HepG2 (cell line): ENCODE data around the gene BTBD19. TPM values are rescaled to one million over a fixed set of nuclear protein-coding genes. Genes with fewer than 3 reads are reported as not detected.
"Not testable (repeated sequence)": the region's sequence is repeated elsewhere in the genome, so short reads cannot be mapped to it uniquely, and the experiment has no call there.

Experiments used
- ATAC-seq: fragments of 200-7000 bp; cut with Tn5 transposase; 3 replicates; pipeline ENCODE4 v1.9.1; 2020; ENCODE audit warnings: mild to moderate bottlenecking, moderate library complexity
- BruUV-seq: library from RNA; stranded (reverse); fragments of 400-500 nt; replicated peaks from 2 replicates; lab custom pipeline; 2021; lab: Mats Ljungman, UMichigan
- CTCF ChIA-PET: fragments of 300-600 bp; formaldehyde crosslinking; extraction: SDS; loops from one replicate; lab custom pipeline; 2021; ENCODE audit warnings: low total read pairs, inconsistent platforms, low intra/inter-chr PET ratio; lab: Yijun Ruan, JAX
- POLR2A ChIA-PET: fragments of 350-600 bp; sonication (Branson Sonifier 250); formaldehyde crosslinking; loops from one replicate; lab custom pipeline; 2020; ENCODE audit warnings: antibody characterized with exemption, inconsistent platforms; lab: Yijun Ruan, JAX
- DNase-seq: peaks from one replicate; pipeline ENCODE4 v3.0.0-alpha.2; 2015; ENCODE audit warnings: low spot score
- FAIRE-seq: peaks from 3 replicates; lab custom pipeline; 2011; peaks lifted over from hg19 to GRCh38; lab: Jason Lieb, UNC
- H2AFZ ChIP-seq: one replicate; pipeline ENCODE4 v1.6.1; 2011; ENCODE audit warnings: low read length, inconsistent platforms
- H3K27ac ChIP-seq: fragments of 300-600 bp; 3 replicates; pipeline ENCODE4 v1.8.0; 2011; ENCODE audit warnings: mixed run types, mild to moderate bottlenecking, mixed read lengths, low read length, inconsistent platforms; ENCODE audit not compliant: insufficient read depth; ENCODE audit errors: extremely low read length
- H3K27me3 ChIP-seq, 2 experiments: fragments of 200-600 bp in 1 of 2; 2 replicates in 1 of 2; 3 replicates in 1 of 2; pipeline versions ENCODE4 v1.6.0 to v1.8.0; 2011; ENCODE audit warnings: low read length in 2 of 2, mild to moderate bottlenecking in 2 of 2, moderate library complexity in 2 of 2, inconsistent platforms in 1 of 2; ENCODE audit not compliant: insufficient read depth in 2 of 2, control insufficient read depth in 1 of 2
- H3K36me3 ChIP-seq, 2 experiments: fragments of 200-600 bp in 1 of 2; replicated peaks in 1 of 2; 2 replicates in 1 of 2; 3 replicates in 1 of 2; pipeline versions ENCODE4 v1.5.1 to v1.8.0; 2011; ENCODE audit warnings: low read length in 2 of 2, inconsistent platforms in 1 of 2; ENCODE audit not compliant: insufficient read depth in 2 of 2, control insufficient read depth in 1 of 2
- H3K4me1 ChIP-seq: 2 replicates; pipeline ENCODE4 v1.5.1; 2012; ENCODE audit warnings: low read length, inconsistent platforms; ENCODE audit not compliant: insufficient read depth
- H3K4me2 ChIP-seq: 2 replicates; pipeline ENCODE4 v1.6.0; 2011; ENCODE audit warnings: low read depth, low read length, inconsistent platforms
- H3K4me3 ChIP-seq, 3 experiments: fragments of 200-600 bp in 1 of 3; sonication (generic), shearing (Covaris generic) in 1 of 3; replicated peaks in 1 of 3; 2 replicates each; pipeline ENCODE4 v1.5.1; 2011 to 2016; ENCODE audit warnings: low read length in 3 of 3, inconsistent platforms in 2 of 3, low read depth in 2 of 3, mild to moderate bottlenecking in 2 of 3, control low read depth in 1 of 3, mixed read lengths in 1 of 3; ENCODE audit not compliant: insufficient read depth in 1 of 3
- H3K79me2 ChIP-seq: one replicate; pipeline ENCODE4 v1.6.1; 2011; ENCODE audit warnings: low read length, inconsistent platforms; ENCODE audit not compliant: insufficient read depth
- H3K9ac ChIP-seq: 2 replicates; pipeline ENCODE4 v1.6.0; 2011; ENCODE audit warnings: mild to moderate bottlenecking, low read depth, low read length, inconsistent platforms; ENCODE audit not compliant: insufficient read depth
- H3K9me3 ChIP-seq: 2 replicates; pipeline ENCODE4 v1.5.1; 2012; ENCODE audit warnings: mild to moderate bottlenecking, low read length
- H4K20me1 ChIP-seq: 2 replicates; pipeline ENCODE4 v1.6.0; 2011; ENCODE audit warnings: inconsistent platforms, mild to moderate bottlenecking, low read length, moderate library complexity; ENCODE audit not compliant: insufficient read depth
- AGO2 ChIP-seq: fragments of 200-400 bp; formaldehyde crosslinking; optimal IDR thresholded peaks from 2 replicates; pipeline ENCODE3; 2017; ENCODE audit warnings: mild to moderate bottlenecking, low read depth, low read length, moderate library complexity
- JDP2 ChIP-seq: sonication (generic); formaldehyde crosslinking; IDR thresholded peaks from 2 replicates; pipeline ENCODE4 v1.8.1; 2022; ENCODE audit warnings: missing genetic modification reagents, borderline replicate concordance
- KLF15 ChIP-seq: sonication (generic); formaldehyde crosslinking; IDR thresholded peaks from 2 replicates; pipeline ENCODE4 v1.8.1; 2023; ENCODE audit warnings: borderline replicate concordance, mild to moderate bottlenecking, inconsistent platforms, missing genetic modification reagents, mixed read lengths
- MTA1 ChIP-seq: sonication (generic); formaldehyde crosslinking; IDR thresholded peaks from 2 replicates; pipeline ENCODE4 v1.4.0; 2020; ENCODE audit warnings: missing genetic modification reagents, mild to moderate bottlenecking, borderline replicate concordance
- RBFOX2 ChIP-seq: fragments of 200-400 bp; formaldehyde crosslinking; IDR thresholded peaks from 2 replicates; pipeline ENCODE4 v1.6.1; 2017; ENCODE audit warnings: low read depth, mild to moderate bottlenecking, low read length
- ZNF652 ChIP-seq: IDR thresholded peaks from 2 replicates; pipeline ENCODE4 v1.6.1; 2016; ENCODE audit warnings: low read depth, borderline replicate concordance
- ZNF674 ChIP-seq: sonication (generic); formaldehyde crosslinking; IDR thresholded peaks from 2 replicates; pipeline ENCODE4 v1.5.0; 2020; ENCODE audit warnings: low read depth, mild to moderate bottlenecking, missing genetic modification reagents
- WGBS: methylation state at CpG from one replicate; pipeline ENCODE4 v1.1.6; 2017; ENCODE audit warnings: low lambda C conversion rate; 5-methylcytosine and 5-hydroxymethylcytosine counted together
- in situ Hi-C: cut with HindIII; loops from 2 replicates; pipeline ENCODE4 v1.10.0; 2017; ENCODE audit warnings: low pct_unique_long_range_greater_than_20kb; ENCODE audit not compliant: extremely low pct_ligation_motif_present
- intact Hi-C: fragments of 100-400 bp; cut with micrococcal nuclease; formaldehyde crosslinking; loops from one replicate; pipeline ENCODE4 v1.10.0; 2022; ENCODE audit not compliant: unreplicated experiment
- polyA plus RNA-seq, 8 experiments: library from polyadenylated mRNA; depleted of rRNA in 3 of 8; stranded (reverse) in 7 of 8; unstranded in 1 of 8; fragments of >200 nt; fragmentation: Illumina TruSeq in 4 of 8; extraction: Trizol in 4 of 8; gene quantifications; 2 replicates each; pipeline versions ENCODE4 v1.2.1 to v1.2.3, GENCODE V29; 2011 to 2016; ENCODE audit warnings: low read depth in 4 of 8, missing spikeins in 1 of 8, mixed read lengths in 1 of 8; ENCODE audit not compliant: insufficient read depth in 1 of 8
- total RNA-seq, 5 experiments: library from RNA; depleted of rRNA; stranded (reverse); fragments of >200 nt; fragmentation: Illumina TruSeq; extraction: Trizol; gene quantifications; 2 replicates each; pipeline ENCODE4 v1.2.3, GENCODE V29; 2016; ENCODE audit warnings: low read depth in 1 of 5
- TF ChIP-seq, protein P1 (sequence below): sonication (generic); formaldehyde crosslinking; IDR thresholded peaks from 2 replicates; pipeline ENCODE4 v1.8.1; 2022; ENCODE audit warnings: low read depth, mild to moderate bottlenecking, missing genetic modification reagents

Gene BTBD19
- total and polyA plus RNA-seq, 2 of the 13 experiments (the other 11 are each of a cell fraction or from before 2014, with no cell fraction given) = 2.7 to 6.7 TPM

- Histone ChIP-seq H3K79me2 (peaks cover 11% of the 10 kb centered on the region), H3K4me3 (no peak overlapping the region), H3K27ac (no peak overlapping the region), H3K27me3 (no peaks in the 10 kb centered on the region), H3K36me3 (no peaks in the 10 kb centered on the region), H3K4me1 (peaks cover 53% of the 10 kb centered on the region)
- DNase-seq (no peak), ATAC-seq (no peak), FAIRE-seq (no peak)
- intact Hi-C loops = no loop called here
- POLR2A ChIA-PET = interaction anchor here (1.5 to 12.9 kb wide), 2 partner anchors 9 to 13 kb away, joined by 4 to 570 read pairs; partner anchors contain the start of gene PLK3
- no TSS peak for BruUV-seq
- TF ChIP-seq ZNF652 (CRISPR knock-in tag) (no peak), AGO2 (peak; percentile 31), JDP2 (CRISPR knock-in tag) (no peak), KLF15 (no peak), RBFOX2 (peak; percentile 63; the same call in 1 of the 2 replicates), ZNF674 (no peak), MTA1 (CRISPR knock-in tag) (0 out of 2 replicates have a peak, but pooled peaks have one; percentile 29)
- TF ChIP-seq, protein P1, sequence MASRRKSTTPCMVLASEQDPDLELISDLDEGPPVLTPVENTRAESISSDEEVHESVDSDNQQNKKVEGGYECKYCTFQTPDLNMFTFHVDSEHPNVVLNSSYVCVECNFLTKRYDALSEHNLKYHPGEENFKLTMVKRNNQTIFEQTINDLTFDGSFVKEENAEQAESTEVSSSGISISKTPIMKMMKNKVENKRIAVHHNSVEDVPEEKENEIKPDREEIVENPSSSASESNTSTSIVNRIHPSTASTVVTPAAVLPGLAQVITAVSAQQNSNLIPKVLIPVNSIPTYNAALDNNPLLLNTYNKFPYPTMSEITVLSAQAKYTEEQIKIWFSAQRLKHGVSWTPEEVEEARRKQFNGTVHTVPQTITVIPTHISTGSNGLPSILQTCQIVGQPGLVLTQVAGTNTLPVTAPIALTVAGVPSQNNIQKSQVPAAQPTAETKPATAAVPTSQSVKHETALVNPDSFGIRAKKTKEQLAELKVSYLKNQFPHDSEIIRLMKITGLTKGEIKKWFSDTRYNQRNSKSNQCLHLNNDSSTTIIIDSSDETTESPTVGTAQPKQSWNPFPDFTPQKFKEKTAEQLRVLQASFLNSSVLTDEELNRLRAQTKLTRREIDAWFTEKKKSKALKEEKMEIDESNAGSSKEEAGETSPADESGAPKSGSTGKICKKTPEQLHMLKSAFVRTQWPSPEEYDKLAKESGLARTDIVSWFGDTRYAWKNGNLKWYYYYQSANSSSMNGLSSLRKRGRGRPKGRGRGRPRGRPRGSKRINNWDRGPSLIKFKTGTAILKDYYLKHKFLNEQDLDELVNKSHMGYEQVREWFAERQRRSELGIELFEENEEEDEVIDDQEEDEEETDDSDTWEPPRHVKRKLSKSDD (CRISPR knock-in tag) = no peak
- TF ChIP-seq, all 625 proteins: peak for 3
- in situ Hi-C loops = no loop called here
- no peak overlapping the region for H3K4me2 ChIP-seq
- no peaks in the 10 kb centered on the region for H4K20me1 ChIP-seq
- no peaks in the 10 kb centered on the region for H3K9me3 ChIP-seq
- H2AFZ ChIP-seq = no peak overlapping the region
- WGBS = 97% methylated on average over 43 of the region's 48 CpGs
- H3K9ac ChIP-seq = no peak overlapping the region
- CTCF ChIA-PET = no interaction called here
Measured at GRCh38 chr1:44812822-44813543, 4.7 kb downstream of the BTBD19 start.

GRCh38 chr1:44815926-44816325, 7.6 kb downstream of the BTBD19 start:
- H3K4me1 ChIP-seq = peaks cover 45% of the 10 kb centered on the region
- POLR2A ChIA-PET = interaction anchor here (2.2 to 12.9 kb wide), 2 partner anchors 6 to 16 kb away, joined by 16 to 570 read pairs; partner anchors contain the start of gene PLK3
- BruUV-seq, DNase-seq, H4K20me1 ChIP-seq, H3K27me3 ChIP-seq, FAIRE-seq, CTCF ChIA-PET, H3K27ac ChIP-seq, H3K9ac ChIP-seq, H2AFZ ChIP-seq, H3K4me2 ChIP-seq, in situ Hi-C loops, H3K79me2 ChIP-seq, H3K36me3 ChIP-seq, H3K4me3 ChIP-seq, H3K9me3 ChIP-seq, ATAC-seq: not testable (repeated sequence)
- 92% methylated on average over 9 of the region's 9 CpGs for WGBS
- intact Hi-C loops = loop anchor here (5.0 kb wide), 1 partner anchor 34 kb away; no protein-coding TSS in a partner anchor
